Measurements from ENCODE around the gene PTCD1. TPM values are rescaled to one million over a fixed set of nuclear protein-coding genes. Genes with fewer than 3 reads are reported as not detected.
A peak's percentile ranks its signal among the peaks of the same experiment; 100 is the strongest.

PTCD1 gene
- total RNA-seq, 1 donor from 2014 or later, result 11.3 TPM

GRCh38 chr7:99395616-99396327 is 42.8 kb downstream of the PTCD1 start:
- FAIRE-seq (no peak), DNase-seq (ENCODE audit: low read depth) (no peak)
- Histone ChIP-seq H3K36me3 (ENCODE audit: control insufficient read depth, insufficient read depth, low read length) (peaks cover 45% of the 10 kb centered on the region), H3K27me3 (ENCODE audit: control insufficient read depth, insufficient read depth, low read length) (no peaks in the 10 kb centered on the region), H3K4me3 (ENCODE audit: low read depth, low read length) (no peak overlapping the region)
- TF ChIP-seq CTCF (IDR thresholded peaks at IDR 0.05; ENCODE audit: insufficient read depth, low read length, severe bottlenecking), result peak; percentile 7

- DNase-seq (ENCODE audit: low read depth) (no peak), FAIRE-seq (no peak)
- Histone ChIP-seq H3K36me3 (ENCODE audit: control insufficient read depth, insufficient read depth, low read length) (peaks cover 46% of the 10 kb centered on the region), H3K27me3 (ENCODE audit: control insufficient read depth, insufficient read depth, low read length) (no peaks in the 10 kb centered on the region), H3K4me3 (ENCODE audit: low read depth, low read length) (no peak overlapping the region)
- no peak for TF ChIP-seq CTCF (IDR thresholded peaks at IDR 0.05; ENCODE audit: insufficient read depth, low read length, severe bottlenecking)
Measured at GRCh38 chr7:99394188-99394502, 44.5 kb downstream of the PTCD1 start.

- Histone ChIP-seq H3K4me3 (ENCODE audit: low read depth, low read length) (peak overlapping the region; percentile 39), H3K36me3 (ENCODE audit: control insufficient read depth, insufficient read depth, low read length) (peaks cover 44% of the 10 kb centered on the region), H3K27me3 (ENCODE audit: control insufficient read depth, insufficient read depth, low read length) (no peaks in the 10 kb centered on the region)
- DNase-seq (ENCODE audit: low read depth), result no peak
- no peak for TF ChIP-seq CTCF (IDR thresholded peaks at IDR 0.05; ENCODE audit: insufficient read depth, low read length, severe bottlenecking)
- no peak for FAIRE-seq
Measured at GRCh38 chr7:99393355-99394187, 45.0 kb downstream of the PTCD1 start.

- peak; percentile 65 for DNase-seq (ENCODE audit: low read depth)
- no peaks in the 10 kb centered on the region for H3K27me3 ChIP-seq (ENCODE audit: control insufficient read depth, insufficient read depth, low read length)
- peak overlapping the region; percentile 39 for H3K4me3 ChIP-seq (ENCODE audit: low read depth, low read length)
- FAIRE-seq, result no peak
- peaks cover 48% of the 10 kb centered on the region for H3K36me3 ChIP-seq (ENCODE audit: control insufficient read depth, insufficient read depth, low read length)
- no peak for TF ChIP-seq CTCF (IDR thresholded peaks at IDR 0.05; ENCODE audit: insufficient read depth, low read length, severe bottlenecking)
Measured at GRCh38 chr7:99392659-99393354, 45.8 kb downstream of the PTCD1 start.

GRCh38 chr7:99392046-99392445 is 46.6 kb downstream of the PTCD1 start:
- Histone ChIP-seq H3K4me3 (ENCODE audit: low read depth, low read length) (peak overlapping the region; percentile 39), H3K27me3 (ENCODE audit: control insufficient read depth, insufficient read depth, low read length) (no peaks in the 10 kb centered on the region), H3K36me3 (ENCODE audit: control insufficient read depth, insufficient read depth, low read length) (peaks cover 42% of the 10 kb centered on the region)
- TF ChIP-seq CTCF (IDR thresholded peaks at IDR 0.05; ENCODE audit: insufficient read depth, low read length, severe bottlenecking), result no peak
- no peak for DNase-seq (ENCODE audit: low read depth)
- no peak for FAIRE-seq
